H1 (cell line): ENCODE measurements around the gene SETDB2. TPM values are rescaled to one million over a fixed set of nuclear protein-coding genes. Genes with fewer than 3 reads are reported as not detected.

Experiments
- CTCF ChIA-PET: fragments of 300-600 bp; sonication (Branson Sonifier 250); formaldehyde crosslinking; loops from one replicate; lab custom pipeline; 2021; ENCODE audit not compliant: partially characterized antibody; lab: Charles Lee
- POLR2A ChIA-PET: fragments of 300-600 bp; sonication (Branson Sonifier 250); formaldehyde crosslinking; loops from one replicate; lab custom pipeline; 2021; ENCODE audit warnings: inconsistent platforms; ENCODE audit not compliant: partially characterized antibody; lab: Charles Lee
- DNase-seq, 2 experiments: peaks; one replicate each; pipeline versions ENCODE4 v3.0.0 to v3.0.0-alpha.2; 2010 to 2022; ENCODE audit warnings: low spot score in 2 of 2, low read depth in 1 of 2, mixed read lengths in 1 of 2
- FAIRE-seq: peaks from 2 replicates; lab custom pipeline; 2011; peaks lifted over from hg19 to GRCh38; lab: Jason Lieb, UNC
- H2AFZ ChIP-seq: 2 replicates; pipeline ENCODE4 v1.8.1; 2012; ENCODE audit warnings: low read length, inconsistent platforms
- H2AK5ac ChIP-seq: 2 replicates; pipeline ENCODE4 v1.6.1; 2013; ENCODE audit warnings: low read depth, low read length
- H2BK120ac ChIP-seq: replicated peaks from 2 replicates; pipeline ENCODE3; 2013; ENCODE audit warnings: low read depth, low read length, inconsistent platforms
- H2BK12ac ChIP-seq: 2 replicates; pipeline ENCODE4 v1.6.1; 2013; ENCODE audit warnings: low read depth, low read length
- H2BK15ac ChIP-seq: 2 replicates; pipeline ENCODE4 v1.6.1; 2013; ENCODE audit warnings: low read length
- H2BK20ac ChIP-seq: 2 replicates; pipeline ENCODE4 v1.6.1; 2013; ENCODE audit warnings: low read length
- H2BK5ac ChIP-seq: 2 replicates; pipeline ENCODE4 v1.6.1; 2013; ENCODE audit warnings: low read depth, low read length
- H3K14ac ChIP-seq: 2 replicates; pipeline ENCODE4 v1.6.1; 2013; ENCODE audit warnings: inconsistent platforms; ENCODE audit not compliant: insufficient read length
- H3K18ac ChIP-seq: 2 replicates; pipeline ENCODE4 v1.6.1; 2013; ENCODE audit warnings: low read length; ENCODE audit errors: extremely low read depth
- H3K23ac ChIP-seq: 2 replicates; pipeline ENCODE4 v1.6.1; 2013; ENCODE audit warnings: inconsistent platforms; ENCODE audit not compliant: insufficient read length
- H3K23me2 ChIP-seq: 2 replicates; pipeline ENCODE4 v1.6.1; 2013; ENCODE audit warnings: low read depth, low read length
- H3K27ac ChIP-seq: 2 replicates; pipeline ENCODE4 v1.6.1; 2011; ENCODE audit warnings: low read depth, low read length, inconsistent platforms
- H3K27me3 ChIP-seq, 4 experiments: replicated peaks in 1 of 4; 1 replicate in 1 of 4; 2 replicates in 3 of 4; pipeline versions ENCODE4 v1.6.1 to v1.8.1; 2011 to 2013; ENCODE audit warnings: low read length in 3 of 4, mild to moderate bottlenecking in 3 of 4, inconsistent platforms in 2 of 4, mixed read lengths in 2 of 4, moderate library complexity in 1 of 4; ENCODE audit not compliant: control insufficient read depth in 3 of 4, insufficient read depth in 3 of 4; ENCODE audit errors: extremely low read depth in 1 of 4
- H3K36me3 ChIP-seq, 4 experiments: 2 replicates each; pipeline versions ENCODE4 v1.6.1 to v1.8.1; 2011 to 2013; ENCODE audit warnings: mild to moderate bottlenecking in 4 of 4, low read length in 3 of 4, moderate library complexity in 2 of 4, control low read depth in 1 of 4, inconsistent platforms in 1 of 4; ENCODE audit not compliant: insufficient read depth in 4 of 4, control insufficient read depth in 2 of 4
- H3K4ac ChIP-seq: replicated peaks from 2 replicates; pipeline ENCODE3; 2013; ENCODE audit warnings: low read length, low read depth, mixed read lengths, inconsistent platforms; ENCODE audit not compliant: insufficient read length
- H3K4me1 ChIP-seq, 4 experiments: replicated peaks in 1 of 4; 1 replicate in 1 of 4; 2 replicates in 3 of 4; pipeline versions ENCODE4 v1.6.1 to v1.8.1; 2011 to 2013; ENCODE audit warnings: low read length in 3 of 4, inconsistent platforms in 2 of 4, mixed read lengths in 1 of 4; ENCODE audit not compliant: insufficient read depth in 4 of 4, control insufficient read depth in 3 of 4
- H3K4me2 ChIP-seq, 2 experiments: 2 replicates each; pipeline versions ENCODE4 v1.6.1 to v1.8.1; 2011 to 2013; ENCODE audit warnings: low read depth in 2 of 2, low read length in 2 of 2, control low read depth in 1 of 2, inconsistent platforms in 1 of 2, mild to moderate bottlenecking in 1 of 2; ENCODE audit not compliant: insufficient read depth in 1 of 2
- H3K4me3 ChIP-seq, 4 experiments: fragments of 200-600, 300-600 bp in 1 of 4; sonication (generic), shearing (Covaris generic), sonication (Bioruptor Twin) in 1 of 4; 2 replicates each; pipeline versions ENCODE4 v1.5.1 to v1.8.1; 2011 to 2016; ENCODE audit warnings: low read length in 4 of 4, low read depth in 3 of 4, control low read depth in 2 of 4, inconsistent platforms in 2 of 4, mild to moderate bottlenecking in 2 of 4, mixed read lengths in 1 of 4, moderate library complexity in 1 of 4; ENCODE audit not compliant: insufficient read depth in 2 of 4; ENCODE audit errors: extremely low read depth in 1 of 4
- H3K56ac ChIP-seq: replicated peaks from 2 replicates; pipeline ENCODE3; 2013; ENCODE audit warnings: low read depth, mild to moderate bottlenecking, mixed read lengths, low read length, inconsistent platforms; ENCODE audit not compliant: insufficient read length
- H3K79me1 ChIP-seq: 2 replicates; pipeline ENCODE4 v1.6.1; 2013; ENCODE audit warnings: low read depth, low read length, control low read depth
- H3K79me2 ChIP-seq, 2 experiments: 2 replicates each; pipeline versions ENCODE4 v1.6.1 to v1.8.1; 2012 to 2013; ENCODE audit warnings: low read length in 2 of 2, mild to moderate bottlenecking in 2 of 2, inconsistent platforms in 1 of 2; ENCODE audit not compliant: insufficient read depth in 2 of 2, control insufficient read depth in 1 of 2
- H3K9ac ChIP-seq, 4 experiments: replicated peaks in 1 of 4; 1 replicate in 1 of 4; 2 replicates in 3 of 4; pipeline versions ENCODE4 v1.6.1 to v1.8.1; 2011 to 2013; ENCODE audit warnings: low read depth in 3 of 4, low read length in 3 of 4, control low read depth in 2 of 4, mild to moderate bottlenecking in 2 of 4, moderate library complexity in 2 of 4, inconsistent platforms in 1 of 4; ENCODE audit errors: extremely low read depth in 1 of 4
- H3K9me3 ChIP-seq, 2 experiments: 2 replicates each; pipeline versions ENCODE4 v1.6.1 to v1.8.1; 2012 to 2013; ENCODE audit warnings: mild to moderate bottlenecking in 2 of 2, moderate library complexity in 2 of 2, control low read depth in 1 of 2, inconsistent platforms in 1 of 2, low read depth in 1 of 2, low read length in 1 of 2, mixed read lengths in 1 of 2; ENCODE audit not compliant: insufficient read depth in 2 of 2
- H4K20me1 ChIP-seq, 2 experiments: replicated peaks in 1 of 2; 2 replicates each; pipeline versions ENCODE3 to v1.8.1; 2011 to 2013; ENCODE audit warnings: inconsistent platforms in 2 of 2, low read length in 2 of 2, mild to moderate bottlenecking in 1 of 2; ENCODE audit not compliant: insufficient read depth in 2 of 2, control insufficient read depth in 1 of 2
- H4K5ac ChIP-seq: 2 replicates; pipeline ENCODE4 v1.6.1; 2013; ENCODE audit warnings: low read length, low read depth, mixed read lengths, inconsistent platforms; ENCODE audit not compliant: insufficient read length
- H4K8ac ChIP-seq: 2 replicates; pipeline ENCODE4 v1.8.0; 2013; ENCODE audit warnings: mild to moderate bottlenecking, moderate library complexity, low read length, inconsistent platforms; ENCODE audit not compliant: insufficient read depth; ENCODE audit errors: extremely low read depth
- H4K91ac ChIP-seq: replicated peaks from 2 replicates; pipeline ENCODE3; 2013; ENCODE audit warnings: low read length, mixed read lengths, inconsistent platforms; ENCODE audit not compliant: insufficient read length
- CHD2 ChIP-seq: IDR thresholded peaks from 2 replicates; pipeline ENCODE4 v1.6.1; 2012; ENCODE audit warnings: low read length, improper control_type of control experiment
- CTBP2 ChIP-seq: IDR thresholded peaks from 2 replicates; pipeline ENCODE4 v1.7.0; 2011; ENCODE audit warnings: borderline replicate concordance, mild to moderate bottlenecking, moderate library complexity, mixed read lengths, low read length; ENCODE audit not compliant: insufficient read depth, insufficient read length
- WGBS, 2 experiments: shearing (Covaris generic) in 1 of 2; methylation state at CpG; one replicate each; pipeline versions ENCODE4 v1.1.6 to v1.1.7; 2013 to 2015; ENCODE audit warnings: low lambda C conversion rate in 2 of 2, mixed read lengths in 2 of 2, inconsistent platforms in 1 of 2, low coverage in 1 of 2, missing lambda C conversion rate in 1 of 2; ENCODE audit not compliant: insufficient replicate concordance in 2 of 2, insufficient coverage in 1 of 2, insufficient read length in 1 of 2; ENCODE audit errors: extremely low coverage in 1 of 2, missing lambda C conversion rate in 1 of 2; 5-methylcytosine and 5-hydroxymethylcytosine counted together
- polyA plus RNA-seq, 7 experiments: library from polyadenylated mRNA; depleted of rRNA in 3 of 7; stranded (reverse) in 5 of 7; unstranded in 2 of 7; fragments of >200 nt in 5 of 7; fragments of 200-250 nt in 2 of 7; gene quantifications; 1 replicate in 5 of 7; 2 replicates in 1 of 7; 4 replicates in 1 of 7; pipeline versions ENCODE4 v1.2.1 to v1.2.3, GENCODE V29; 2011 to 2013; ENCODE audit warnings: missing spikeins in 2 of 7, mixed read lengths in 2 of 7
- total RNA-seq: library from RNA; stranded (reverse); fragmentation: NEBNext Ultra II Directional; extraction: Animal tissue kit (Norgen Biotek cat#: 25700); gene quantifications from 2 replicates; pipeline ENCODE4 v1.2.1, GENCODE V29; 2021

Gene SETDB2
- total and polyA plus RNA-seq, 2 of the 8 experiments (the other 6 are each of a cell fraction or from before 2014, with no cell fraction given) = 1.2 to 6.1 TPM

- H3K4me1 ChIP-seq = no peaks in the 10 kb centered on the region
- no peak overlapping the region for H3K9ac ChIP-seq
- 88% methylated on average over 4 of the region's 5 CpGs; no CpG with 5 or more reads in 1 of the 2 experiments for WGBS, 2 experiments
- no peak overlapping the region for H3K4ac ChIP-seq
- no peak overlapping the region for H2BK120ac ChIP-seq
- CTCF ChIA-PET = interaction anchor here (0.6 to 0.7 kb wide), 2 partner anchors 160 to 171 kb away, joined by 3 to 5 read pairs; no protein-coding TSS in a partner anchor
- no peak overlapping the region for H2BK5ac ChIP-seq
- no peak overlapping the region for H3K4me3 ChIP-seq
- DNase-seq (no peak), FAIRE-seq (no peak)
- POLR2A ChIA-PET = interaction anchor here (0.6 kb wide), 1 partner anchor 558 kb away, joined by 4 read pairs; no protein-coding TSS in a partner anchor
- H2BK15ac ChIP-seq = no peak overlapping the region
- H3K36me3 ChIP-seq = peaks cover 0 to 26% (median 10%) of the 10 kb centered on the region in 4 experiments; a peak in 4 of 8 replicates
- H3K4me2 ChIP-seq = no peak overlapping the region
- no peak overlapping the region for H2AFZ ChIP-seq
- no peaks in the 10 kb centered on the region for H4K20me1 ChIP-seq
- H3K18ac ChIP-seq = no peak overlapping the region
- no peak overlapping the region for H4K5ac ChIP-seq
- H3K27me3 ChIP-seq = no peaks in the 10 kb centered on the region
- H3K56ac ChIP-seq = no peak overlapping the region
- no peak overlapping the region for H3K23ac ChIP-seq
- no peaks in the 10 kb centered on the region for H3K79me2 ChIP-seq
- no peaks in the 10 kb centered on the region for H3K79me1 ChIP-seq
- H3K14ac ChIP-seq = no peak overlapping the region
- H2BK20ac ChIP-seq = no peak overlapping the region
- H2BK12ac ChIP-seq = no peak overlapping the region
- H2AK5ac ChIP-seq = no peak overlapping the region
- no peaks in the 10 kb centered on the region for H3K23me2 ChIP-seq
- H3K27ac ChIP-seq = no peak overlapping the region
- no peak overlapping the region for H4K91ac ChIP-seq
- H4K8ac ChIP-seq = no peak overlapping the region
- TF ChIP-seq CTBP2 = no peak
- no peak for TF ChIP-seq CHD2
- H3K9me3 ChIP-seq = peaks cover 19 to 20% of the 10 kb centered on the region in 2 experiments
Measured at GRCh38 chr13:49466292-49466838, 22.3 kb downstream of the SETDB2 start.
